Astrocyte (in vitro differentiated cells and primary cell): ENCODE results near the gene ZNF787.
A peak's percentile ranks its signal among the peaks of the same experiment; 100 is the strongest.

Experiments
- EZH2 ChIP-seq: IDR thresholded peaks from 2 replicates; pipeline ENCODE4 v1.6.1; 2012; ENCODE audit warnings: mild to moderate bottlenecking, low read length, inconsistent platforms; ENCODE audit not compliant: insufficient read depth
- TF ChIP-seq, protein P1 (sequence below): IDR thresholded peaks from 2 replicates; pipeline ENCODE4 v1.5.1; 2011; ENCODE audit warnings: low read depth, mild to moderate bottlenecking, inconsistent platforms, low read length, moderate library complexity; ENCODE audit not compliant: insufficient read depth

DNA sequence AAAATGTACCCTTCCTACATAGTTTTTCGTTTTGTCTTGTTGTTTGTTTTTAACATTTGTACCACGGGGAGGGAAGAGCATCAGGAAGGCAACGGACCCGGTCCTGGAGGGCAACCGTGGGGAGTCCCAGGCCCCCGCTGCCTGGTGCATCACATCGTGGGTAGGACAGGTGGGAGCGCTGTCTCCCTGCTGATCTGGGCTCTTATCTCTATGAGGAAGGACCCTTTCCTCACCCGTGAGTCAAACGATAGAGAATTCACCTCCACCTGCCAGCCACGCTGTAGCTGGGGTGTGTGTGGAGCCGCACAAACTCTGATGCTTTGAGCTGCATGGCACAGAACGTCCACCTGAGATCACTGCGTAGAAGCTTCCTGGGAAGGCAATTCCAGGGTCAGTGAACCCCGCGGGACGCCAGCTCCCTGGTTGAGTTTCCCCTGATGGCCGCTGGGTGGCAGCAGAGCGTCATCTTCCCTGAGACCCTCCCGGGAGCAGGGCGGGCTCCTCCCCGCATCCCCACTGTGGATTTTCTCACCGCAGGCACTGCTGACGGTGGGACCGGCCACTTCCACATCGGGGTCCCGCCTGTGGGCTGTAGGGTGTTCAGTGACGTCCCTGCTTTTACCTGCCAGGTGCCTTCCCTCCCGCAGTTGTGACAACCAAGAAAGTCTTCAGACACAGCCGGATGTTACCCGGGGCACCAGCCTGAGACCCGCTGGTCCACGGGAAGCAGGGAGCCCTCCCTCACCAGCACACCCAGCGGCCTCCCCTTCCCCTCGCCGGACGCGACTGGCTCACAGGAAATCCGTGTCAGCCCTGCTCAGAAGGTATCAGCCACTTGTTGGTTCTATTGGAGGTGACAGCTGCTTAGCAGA is 54.7 kb downstream of the ZNF787 start:
- TF ChIP-seq, protein P1, sequence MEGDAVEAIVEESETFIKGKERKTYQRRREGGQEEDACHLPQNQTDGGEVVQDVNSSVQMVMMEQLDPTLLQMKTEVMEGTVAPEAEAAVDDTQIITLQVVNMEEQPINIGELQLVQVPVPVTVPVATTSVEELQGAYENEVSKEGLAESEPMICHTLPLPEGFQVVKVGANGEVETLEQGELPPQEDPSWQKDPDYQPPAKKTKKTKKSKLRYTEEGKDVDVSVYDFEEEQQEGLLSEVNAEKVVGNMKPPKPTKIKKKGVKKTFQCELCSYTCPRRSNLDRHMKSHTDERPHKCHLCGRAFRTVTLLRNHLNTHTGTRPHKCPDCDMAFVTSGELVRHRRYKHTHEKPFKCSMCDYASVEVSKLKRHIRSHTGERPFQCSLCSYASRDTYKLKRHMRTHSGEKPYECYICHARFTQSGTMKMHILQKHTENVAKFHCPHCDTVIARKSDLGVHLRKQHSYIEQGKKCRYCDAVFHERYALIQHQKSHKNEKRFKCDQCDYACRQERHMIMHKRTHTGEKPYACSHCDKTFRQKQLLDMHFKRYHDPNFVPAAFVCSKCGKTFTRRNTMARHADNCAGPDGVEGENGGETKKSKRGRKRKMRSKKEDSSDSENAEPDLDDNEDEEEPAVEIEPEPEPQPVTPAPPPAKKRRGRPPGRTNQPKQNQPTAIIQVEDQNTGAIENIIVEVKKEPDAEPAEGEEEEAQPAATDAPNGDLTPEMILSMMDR = peak; percentile 54
- no peak for TF ChIP-seq EZH2
